Gastrocnemius medialis (tissue), 4 donors: ENCODE results near the gene ATP4B. TPM values are rescaled to one million over a fixed set of nuclear protein-coding genes. Genes with fewer than 3 reads are reported as not detected.

Source experiments
- ATAC-seq, 2 donors: fragments of 150-250 bp; one replicate each; pipeline ENCODE4 v1.9.1; 2016
- DNase-seq, 2 donors: peaks; one replicate each; pipeline ENCODE4 v3.0.0-alpha.2; 2019
- H3K27ac ChIP-seq, 4 donors: fragments of 200-600 bp; sonication (generic); 1 replicate in 1 of 4; 2 replicates in 3 of 4; pipeline ENCODE4 v1.5.1; 2016 to 2018; ENCODE audit warnings: mild to moderate bottlenecking in 2 of 4, moderate library complexity in 1 of 4
- H3K27me3 ChIP-seq, 3 donors: fragments of 200-600 bp; sonication (generic) in 2 of 3; 1 replicate in 1 of 3; 2 replicates in 2 of 3; pipeline versions ENCODE4 v1.5.1 to v1.6.0; 2016 to 2019; ENCODE audit warnings: mild to moderate bottlenecking in 1 of 3, moderate library complexity in 1 of 3
- H3K36me3 ChIP-seq, 2 donors: fragments of 200-600 bp; sonication (generic) in 1 of 2; one replicate each; pipeline ENCODE4 v1.5.1; 2017 to 2018
- H3K4me1 ChIP-seq, 2 donors: fragments of 200-600 bp; sonication (generic) in 1 of 2; one replicate each; pipeline ENCODE4 v1.5.1; 2016 to 2017; ENCODE audit warnings: mild to moderate bottlenecking in 2 of 2
- H3K4me3 ChIP-seq, 4 donors: fragments of 200-600 bp; sonication (generic) in 3 of 4; 1 replicate in 1 of 4; 2 replicates in 3 of 4; pipeline ENCODE4 v1.5.1; 2016 to 2019; ENCODE audit warnings: mild to moderate bottlenecking in 2 of 4
- H3K9me3 ChIP-seq, 3 donors: fragments of 200-600 bp; sonication (generic) in 2 of 3; 1 replicate in 1 of 3; 2 replicates in 2 of 3; pipeline ENCODE4 v1.5.1; 2016 to 2019
- POLR2A ChIP-seq, 2 donors: fragments of 450-650 bp; IDR thresholded peaks; one replicate each; pipeline ENCODE4 v1.6.1; 2017; ENCODE audit warnings: antibody characterized with exemption in 2 of 2, mild to moderate bottlenecking in 2 of 2, moderate library complexity in 2 of 2
- in situ Hi-C, 4 donors: fragments of 200-750 bp; cut with MboI; loops; one replicate each; pipeline versions ENCODE4 v1.15.0 to v1.8.0; 2017; ENCODE audit warnings: low sequenced_read_pairs in 4 of 4
- intact Hi-C: fragments of 100-400 bp; cut with DNase I; formaldehyde crosslinking; loops from one replicate; pipeline ENCODE4 v1.15.1; 2023; ENCODE audit warnings: low total_unique reads
- total RNA-seq, 4 donors: library from RNA; depleted of rRNA; stranded (reverse); fragments of >200 nt; gene quantifications; one replicate each; pipeline versions ENCODE4 v1.1.0 to v1.2.3, GENCODE V29; 2016
- TF ChIP-seq, protein P1 (sequence below), 5 experiments: fragments of 450-650 bp in 3 of 5; fragments of 200-600 bp in 2 of 5; sonication (generic) in 2 of 5; IDR thresholded peaks in 4 of 5; conservative IDR thresholded peaks in 1 of 5; 1 replicate in 4 of 5; 2 replicates in 1 of 5; pipeline ENCODE4 v1.5.1; 2016 to 2019; ENCODE audit warnings: antibody characterized with exemption in 5 of 5, mild to moderate bottlenecking in 3 of 5, moderate library complexity in 3 of 5

The ATP4B gene
- total RNA-seq, 4 donors from 2014 or later = not detected

- no peak for ATAC-seq
These were observed 48.9 kb downstream of the ATP4B start for GRCh38 chr13:113608967-113609533.

GRCh38 chr13:113607889-113608635 is 49.9 kb downstream of the ATP4B start:
- ATAC-seq = no peak
- intact Hi-C loops = no loop called here

More at GRCh38 chr13:113608967-113609533, 48.9 kb downstream of the ATP4B start:
- Histone ChIP-seq H3K27me3 (no peaks in the 10 kb centered on the region), H3K36me3 (no peaks in the 10 kb centered on the region), H3K27ac (no peak overlapping the region), H3K9me3 (no peaks in the 10 kb centered on the region), H3K4me1 (no peaks in the 10 kb centered on the region), H3K4me3 (no peak overlapping the region)
- in situ Hi-C loops (no loop called here), intact Hi-C loops (no loop called here)
- TF ChIP-seq, protein P1, sequence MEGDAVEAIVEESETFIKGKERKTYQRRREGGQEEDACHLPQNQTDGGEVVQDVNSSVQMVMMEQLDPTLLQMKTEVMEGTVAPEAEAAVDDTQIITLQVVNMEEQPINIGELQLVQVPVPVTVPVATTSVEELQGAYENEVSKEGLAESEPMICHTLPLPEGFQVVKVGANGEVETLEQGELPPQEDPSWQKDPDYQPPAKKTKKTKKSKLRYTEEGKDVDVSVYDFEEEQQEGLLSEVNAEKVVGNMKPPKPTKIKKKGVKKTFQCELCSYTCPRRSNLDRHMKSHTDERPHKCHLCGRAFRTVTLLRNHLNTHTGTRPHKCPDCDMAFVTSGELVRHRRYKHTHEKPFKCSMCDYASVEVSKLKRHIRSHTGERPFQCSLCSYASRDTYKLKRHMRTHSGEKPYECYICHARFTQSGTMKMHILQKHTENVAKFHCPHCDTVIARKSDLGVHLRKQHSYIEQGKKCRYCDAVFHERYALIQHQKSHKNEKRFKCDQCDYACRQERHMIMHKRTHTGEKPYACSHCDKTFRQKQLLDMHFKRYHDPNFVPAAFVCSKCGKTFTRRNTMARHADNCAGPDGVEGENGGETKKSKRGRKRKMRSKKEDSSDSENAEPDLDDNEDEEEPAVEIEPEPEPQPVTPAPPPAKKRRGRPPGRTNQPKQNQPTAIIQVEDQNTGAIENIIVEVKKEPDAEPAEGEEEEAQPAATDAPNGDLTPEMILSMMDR (IDR thresholded peaks at IDR 0.05 in 4 of 5, conservative IDR thresholded peaks at IDR 0.05 in 1 of 5) = no peak
- no peak for TF ChIP-seq POLR2A (IDR thresholded peaks at IDR 0.05)
- DNase-seq = no peak

DNA sequence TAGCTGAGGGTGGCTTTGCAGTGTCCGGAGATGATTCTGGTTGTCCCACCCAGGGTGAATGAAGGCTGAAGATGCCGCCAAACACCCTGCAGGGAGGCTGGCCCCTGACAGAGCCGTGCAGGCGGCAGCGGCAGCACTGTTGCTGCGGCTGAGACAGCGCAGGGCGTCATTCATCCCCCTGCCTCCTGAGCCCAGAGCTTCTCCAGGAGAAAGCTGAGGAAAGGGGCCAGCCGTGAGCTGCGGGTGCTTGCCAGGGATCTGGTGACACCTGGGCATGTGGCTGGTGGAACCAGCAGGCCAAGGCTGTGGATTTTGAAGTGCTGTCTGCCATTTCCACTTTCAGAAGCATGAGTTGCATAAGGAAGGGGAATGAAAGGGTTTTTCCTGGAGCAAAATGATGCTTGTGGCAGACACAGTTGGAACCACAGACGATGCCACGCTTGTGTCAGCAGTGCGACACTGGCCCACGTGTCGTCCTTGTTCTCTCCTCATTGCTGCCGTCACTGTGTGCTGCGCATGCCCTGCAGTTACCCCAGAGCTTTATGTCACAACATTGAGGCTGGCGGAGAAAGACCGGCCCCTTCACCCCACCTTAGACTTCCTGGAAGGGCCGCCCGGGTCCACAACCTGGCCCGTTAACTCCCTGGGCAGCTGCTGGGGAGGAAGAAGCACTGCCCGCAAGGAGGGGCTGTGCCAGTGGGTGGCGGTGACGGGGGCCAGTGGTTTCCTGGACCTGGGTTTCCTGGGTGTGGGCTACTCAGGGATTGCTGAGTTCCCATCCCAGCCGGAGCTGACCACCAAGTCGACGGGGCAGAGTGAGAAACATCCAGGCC is 50.7 kb downstream of the ATP4B start:
- intact Hi-C loops = no loop called here
- in situ Hi-C loops = no loop called here
- TF ChIP-seq POLR2A (IDR thresholded peaks at IDR 0.05) = no peak
- TF ChIP-seq, protein P1 (IDR thresholded peaks at IDR 0.05 in 4 of 5, conservative IDR thresholded peaks at IDR 0.05 in 1 of 5) = no peak
- no peaks in the 10 kb centered on the region for H3K4me1 ChIP-seq
- no peaks in the 10 kb centered on the region for H3K9me3 ChIP-seq
- no peak overlapping the region for H3K4me3 ChIP-seq
- DNase-seq (no peak), ATAC-seq (no peak)
- no peak overlapping the region for H3K27ac ChIP-seq
- H3K36me3 ChIP-seq = no peaks in the 10 kb centered on the region
- H3K27me3 ChIP-seq = no peaks in the 10 kb centered on the region

More at GRCh38 chr13:113607889-113608635, 49.9 kb downstream of the ATP4B start:
- no peaks in the 10 kb centered on the region for H3K27me3 ChIP-seq
- H3K27ac ChIP-seq = no peak overlapping the region
- DNase-seq = no peak
- no peak overlapping the region for H3K4me3 ChIP-seq
- in situ Hi-C loops = no loop called here
- no peaks in the 10 kb centered on the region for H3K9me3 ChIP-seq
- TF ChIP-seq POLR2A (IDR thresholded peaks at IDR 0.05) = no peak
- TF ChIP-seq, protein P1 (IDR thresholded peaks at IDR 0.05 in 4 of 5, conservative IDR thresholded peaks at IDR 0.05 in 1 of 5) = no peak
- H3K4me1 ChIP-seq = no peaks in the 10 kb centered on the region
- no peaks in the 10 kb centered on the region for H3K36me3 ChIP-seq

GRCh38 chr13:113605866-113606438 is 52.0 kb downstream of the ATP4B start:
- in situ Hi-C loops = no loop called here
- TF ChIP-seq, protein P1 (IDR thresholded peaks at IDR 0.05 in 4 of 5, conservative IDR thresholded peaks at IDR 0.05 in 1 of 5) = no peak
- no peak for TF ChIP-seq POLR2A (IDR thresholded peaks at IDR 0.05)
- intact Hi-C loops = no loop called here
- Histone ChIP-seq H3K4me3 (no peak overlapping the region), H3K9me3 (no peaks in the 10 kb centered on the region), H3K27ac (no peak overlapping the region), H3K4me1 (no peaks in the 10 kb centered on the region), H3K27me3 (no peaks in the 10 kb centered on the region), H3K36me3 (no peaks in the 10 kb centered on the region)
- ATAC-seq = no peak
- DNase-seq = no peak
